Spleen (tissue), 11 donors: ENCODE measurements around the gene CNOT11. TPM values are rescaled to one million over a fixed set of nuclear protein-coding genes. Genes with fewer than 3 reads are reported as not detected.

Experiments
- DNase-seq: peaks from one replicate; pipeline ENCODE4 v3.0.0-alpha.2; 2020
- H3K27ac ChIP-seq, 8 donors: fragments of 200-600 bp; sonication (generic) in 7 of 8; 1 replicate in 4 of 8; 2 replicates in 4 of 8; pipeline versions ENCODE4 v1.5.0 to v1.8.0; 2016 to 2021; ENCODE audit warnings: inconsistent platforms in 4 of 8, mild to moderate bottlenecking in 4 of 8, moderate library complexity in 1 of 8
- H3K27me3 ChIP-seq, 7 donors: fragments of 200-600 bp; sonication (generic) in 6 of 7; replicated peaks in 1 of 7; 1 replicate in 4 of 7; 2 replicates in 3 of 7; pipeline versions ENCODE4 v1.5.0 to v1.8.0; 2016 to 2021; ENCODE audit warnings: inconsistent platforms in 3 of 7, mild to moderate bottlenecking in 1 of 7
- H3K36me3 ChIP-seq, 6 donors: fragments of 200-600 bp; sonication (generic) in 5 of 6; 1 replicate in 4 of 6; 2 replicates in 2 of 6; pipeline versions ENCODE4 v1.5.0 to v1.8.0; 2016 to 2021; ENCODE audit warnings: inconsistent platforms in 2 of 6
- H3K4me1 ChIP-seq, 6 donors: fragments of 200-600 bp; sonication (generic) in 5 of 6; 1 replicate in 3 of 6; 2 replicates in 3 of 6; pipeline versions ENCODE4 v1.5.0 to v1.8.0; 2016 to 2021; ENCODE audit warnings: inconsistent platforms in 3 of 6
- H3K4me3 ChIP-seq, 8 donors: fragments of 200-600 bp; sonication (generic) in 7 of 8; 1 replicate in 4 of 8; 2 replicates in 4 of 8; pipeline versions ENCODE4 v1.5.0 to v1.8.0; 2016 to 2021; ENCODE audit warnings: inconsistent platforms in 4 of 8, mild to moderate bottlenecking in 4 of 8, moderate library complexity in 2 of 8
- H3K9me3 ChIP-seq, 8 donors: fragments of 200-600 bp; sonication (generic) in 7 of 8; 1 replicate in 4 of 8; 2 replicates in 4 of 8; pipeline versions ENCODE4 v1.5.0 to v1.8.0; 2016 to 2021; ENCODE audit warnings: inconsistent platforms in 4 of 8
- CTCF ChIP-seq, 11 experiments: fragments of 200-600 bp in 7 of 11; fragments of 450-650 bp in 4 of 11; sonication (generic) in 4 of 11; IDR thresholded peaks in 8 of 11; conservative IDR thresholded peaks in 3 of 11; 1 replicate in 7 of 11; 2 replicates in 4 of 11; pipeline versions ENCODE4 v1.4.0 to v1.8.0; 2016 to 2021; ENCODE audit warnings: antibody characterized with exemption in 11 of 11, inconsistent platforms in 4 of 11, mild to moderate bottlenecking in 1 of 11
- POLR2A ChIP-seq, 3 donors: fragments of 450-650 bp; IDR thresholded peaks; one replicate each; pipeline ENCODE4 v1.5.1; 2017; ENCODE audit warnings: antibody characterized with exemption in 3 of 3, mild to moderate bottlenecking in 1 of 3
- POLR2AphosphoS5 ChIP-seq, 3 donors: sonication (generic); formaldehyde crosslinking; IDR thresholded peaks; one replicate each; pipeline ENCODE4 v1.5.1; 2017; ENCODE audit warnings: antibody characterized with exemption in 3 of 3
- WGBS, 5 donors: extraction: QIAGEN DNeasy Blood & Tissue Kit in 3 of 5; methylation state at CpG; one replicate each; pipeline versions ENCODE4 v1.1.5 to v1.1.7; 2013 to 2018; 5-methylcytosine and 5-hydroxymethylcytosine counted together
- intact Hi-C: fragments of 100-400 bp; cut with DNase I; formaldehyde crosslinking; loops from one replicate; pipeline ENCODE4 v1.15.0; 2023; ENCODE audit warnings: low total_unique reads
- polyA plus RNA-seq, 3 donors: library from polyadenylated mRNA; stranded (reverse); fragments of 200-250 nt; gene quantifications; one replicate each; pipeline ENCODE4 v1.2.1, GENCODE V29; 2013
- total RNA-seq, 7 donors: library from RNA; depleted of rRNA in 3 of 7; stranded (reverse); fragments of >200 nt in 3 of 7; fragmentation: NEBNext Ultra II Directional in 4 of 7; extraction: Animal tissue kit (Norgen Biotek cat#: 25700) in 4 of 7; gene quantifications; one replicate each; pipeline versions ENCODE4 v1.1.0 to v1.2.1, GENCODE V29; 2016 to 2021
- donor health status: healthy with polysubstance abuse.
- donor health status: DM: no; HTN: no; CAD: no; lungs with moderate emphysema.
- donor health status: DM: no; HTN: no; CAD: no.
- donor health status: Bipolar disorder and iron deficiency.
- donor health status: healthy.
- donor health status: DM: no; HTN: no; CAD: no.
- donor health status: DM: yes; HTN: yes; CAD: no.

Gene CNOT11
- total and polyA plus RNA-seq, 10 donors, result 17.9 to 36.4 (median 33.1) TPM

GRCh38 chr2:101282980-101283379 is 30.3 kb downstream of the CNOT11 start:
- 93 to 97% (median 96%) methylated on average over 3 of the region's 3 CpGs for WGBS, 5 donors
- intact Hi-C loops, result no loop called here
- no peaks in the 10 kb centered on the region for H3K9me3 ChIP-seq
- peaks cover 0 to 36% (median 0%) of the 10 kb centered on the region in 6 donors for H3K4me1 ChIP-seq
- H3K4me3 ChIP-seq, result no peak overlapping the region
- no peaks in the 10 kb centered on the region for H3K27me3 ChIP-seq
- peaks cover 9 to 100% (median 91%) of the 10 kb centered on the region in 6 donors for H3K36me3 ChIP-seq
- DNase-seq, result no peak
- TF ChIP-seq POLR2AphosphoS5 (IDR thresholded peaks at IDR 0.05), result peak in 2 of 3 donors; percentile 38 to 66
- no peak for TF ChIP-seq CTCF (IDR thresholded peaks at IDR 0.05 in 8 of 11, conservative IDR thresholded peaks at IDR 0.05 in 3 of 11)
- peak overlapping the region in 2 of 8 donors; percentile 0 to 46 for H3K27ac ChIP-seq

DNA sequence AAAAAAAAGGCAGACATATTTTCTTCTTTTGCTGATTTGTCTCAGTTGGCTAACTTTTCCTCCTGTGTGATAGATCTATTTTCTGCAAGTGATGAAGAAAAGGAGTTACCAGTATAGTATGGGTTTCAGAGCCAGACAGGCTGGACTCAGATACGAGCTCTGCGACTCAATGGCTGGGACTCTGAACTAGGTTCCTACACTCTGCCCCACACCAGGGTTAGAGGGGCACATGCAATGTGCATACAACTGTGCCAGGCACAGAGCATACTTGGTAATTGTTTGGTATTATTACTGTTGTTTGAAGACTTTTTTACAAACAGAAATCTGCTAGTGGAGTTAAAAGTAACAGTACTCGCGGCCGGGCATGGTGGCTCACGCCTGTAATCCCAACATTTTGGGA is 34.0 kb downstream of the CNOT11 start:
- H3K36me3 ChIP-seq, result peaks cover 9 to 100% (median 79%) of the 10 kb centered on the region in 6 donors
- intact Hi-C loops, result no loop called here
- no peak overlapping the region for H3K4me3 ChIP-seq
- no peak for TF ChIP-seq POLR2A (IDR thresholded peaks at IDR 0.05)
- TF ChIP-seq POLR2AphosphoS5 (IDR thresholded peaks at IDR 0.05), result peak in 1 of 3 donors; percentile 54
- WGBS, 5 donors, result 95 to 98% (median 97%) methylated on average over 6 of the region's 6 CpGs
- no peak for DNase-seq
- H3K27me3 ChIP-seq, result no peaks in the 10 kb centered on the region
- H3K27ac ChIP-seq, result no peak overlapping the region
- no peaks in the 10 kb centered on the region for H3K9me3 ChIP-seq
- H3K4me1 ChIP-seq, result peaks cover 0 to 33% (median under 1%) of the 10 kb centered on the region in 6 donors

DNA sequence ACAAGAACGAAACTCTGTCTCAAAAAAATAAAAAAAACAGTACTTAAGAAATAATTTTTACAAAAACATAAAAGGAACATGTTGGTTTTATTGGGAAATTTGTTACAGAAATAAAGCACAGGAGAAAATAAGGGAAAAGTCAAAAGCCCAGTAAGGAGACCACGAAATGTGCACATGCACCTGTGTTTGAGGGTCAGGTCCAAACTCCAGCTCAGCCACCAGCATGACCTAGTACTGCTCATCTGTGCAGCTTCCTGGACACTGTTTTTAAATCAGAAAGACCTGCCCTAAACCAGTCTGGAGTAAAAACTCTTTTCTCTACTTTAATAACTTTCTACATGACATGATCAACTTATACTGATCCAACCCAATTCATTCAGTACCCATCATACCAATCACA is 34.6 kb downstream of the CNOT11 start:
- no peak for DNase-seq
- Histone ChIP-seq H3K36me3 (peaks cover 9 to 100% (median 79%) of the 10 kb centered on the region in 6 donors), H3K9me3 (no peaks in the 10 kb centered on the region), H3K27me3 (no peaks in the 10 kb centered on the region), H3K27ac (no peak overlapping the region), H3K4me3 (no peak overlapping the region), H3K4me1 (peaks cover 0 to 32% (median 3%) of the 10 kb centered on the region in 6 donors)
- no peak for TF ChIP-seq POLR2AphosphoS5 (IDR thresholded peaks at IDR 0.05)
- TF ChIP-seq CTCF (IDR thresholded peaks at IDR 0.05 in 8 of 11, conservative IDR thresholded peaks at IDR 0.05 in 3 of 11), result no peak
- no peak for TF ChIP-seq POLR2A (IDR thresholded peaks at IDR 0.05)
- intact Hi-C loops, result no loop called here
- WGBS, 5 donors, result 95 to 98% (median 96%) methylated on average over 2 of the region's 2 CpGs

- Histone ChIP-seq H3K27ac (no peak overlapping the region), H3K27me3 (no peaks in the 10 kb centered on the region), H3K4me3 (no peak overlapping the region), H3K36me3 (peaks cover 6 to 100% (median 69%) of the 10 kb centered on the region in 6 donors), H3K9me3 (no peaks in the 10 kb centered on the region), H3K4me1 (peaks cover 0 to 49% (median 30%) of the 10 kb centered on the region in 6 donors)
- TF ChIP-seq CTCF (IDR thresholded peaks at IDR 0.05 in 8 of 11, conservative IDR thresholded peaks at IDR 0.05 in 3 of 11), result no peak
- TF ChIP-seq POLR2AphosphoS5 (IDR thresholded peaks at IDR 0.05), result no peak
- TF ChIP-seq POLR2A (IDR thresholded peaks at IDR 0.05), result no peak
- no peak for DNase-seq
- intact Hi-C loops, result no loop called here
Measured at GRCh38 chr2:101290711-101291110, 38.0 kb downstream of the CNOT11 start.

DNA sequence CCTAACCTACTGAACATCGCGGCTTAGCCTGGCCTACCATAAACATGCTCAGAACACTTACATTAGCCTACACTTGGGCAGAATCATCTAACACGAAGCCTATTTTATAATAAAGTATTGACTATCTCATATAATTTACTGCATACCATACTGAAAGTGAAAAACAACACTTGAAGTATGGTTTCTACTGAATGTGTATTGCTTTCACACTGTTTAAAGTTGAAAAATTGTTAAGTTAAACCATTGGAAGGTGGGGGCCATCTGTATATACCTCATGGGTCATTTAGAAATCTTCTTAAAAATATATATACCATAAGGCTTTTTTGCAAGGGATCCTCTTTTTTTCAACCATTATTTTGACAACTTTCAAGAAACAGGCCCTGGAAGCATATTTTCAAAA is 39.3 kb downstream of the CNOT11 start:
- Histone ChIP-seq H3K36me3 (peaks cover 0 to 91% (median 58%) of the 10 kb centered on the region in 6 donors), H3K4me3 (no peak overlapping the region), H3K9me3 (no peaks in the 10 kb centered on the region), H3K27ac (peak overlapping the region in 1 of 8 donors; percentile 37), H3K27me3 (no peaks in the 10 kb centered on the region), H3K4me1 (peaks cover 0 to 62% (median 42%) of the 10 kb centered on the region in 6 donors)
- no peak for DNase-seq
- no peak for TF ChIP-seq POLR2A (IDR thresholded peaks at IDR 0.05)
- 91 to 98% (median 96%) methylated on average over 3 of the region's 3 CpGs for WGBS, 5 donors
- intact Hi-C loops, result no loop called here
